HG03457 (cell line): ENCODE measurements around the gene HOPX.
"Not testable (repeated sequence)": the region's sequence is repeated elsewhere in the genome, so short reads cannot be mapped to it uniquely, and the experiment has no call there.

Experiments
- ATAC-seq: cut with Tn5 transposase; IDR thresholded peaks from one replicate; pipeline ENCODE4 v1.9.1; 2021; ENCODE audit warnings: moderate number of reproducible peaks; ENCODE audit not compliant: unreplicated experiment

The HOPX gene

DNA sequence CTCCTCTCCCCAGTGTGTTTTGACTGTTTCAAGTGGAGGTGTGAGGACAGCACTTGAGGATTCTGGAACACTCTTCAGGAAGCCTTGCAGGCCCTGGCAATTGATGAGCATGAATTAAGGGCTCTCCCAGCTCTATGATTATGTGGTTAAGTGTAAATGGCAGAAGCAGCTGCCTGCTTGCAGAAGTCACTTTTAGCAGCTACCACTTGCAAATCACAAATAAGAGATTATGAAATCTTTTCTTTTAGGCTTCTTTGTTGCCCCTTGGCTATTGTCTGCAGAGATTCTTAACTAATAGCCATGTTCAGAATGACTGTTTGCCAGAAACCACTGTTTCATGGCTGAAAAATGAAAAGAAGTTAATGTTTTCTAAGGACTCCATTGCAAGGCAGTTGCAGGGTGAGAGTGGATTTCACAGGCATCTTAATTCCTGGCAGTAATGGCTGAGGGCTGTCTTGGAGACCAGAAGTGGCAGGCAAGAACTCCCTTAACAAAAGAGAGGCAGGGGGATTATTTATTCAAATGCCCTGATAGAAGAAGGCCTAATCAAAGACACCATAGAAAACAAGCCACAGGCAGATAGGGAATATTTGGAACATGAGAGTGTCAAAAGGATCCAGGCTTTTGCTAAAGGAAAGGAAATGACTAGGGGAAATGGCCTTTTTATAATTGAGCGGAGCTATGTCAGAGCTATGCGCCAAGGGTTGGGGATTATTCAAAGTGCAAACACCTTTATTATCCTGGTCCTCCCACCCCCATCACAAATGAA is 8.3 kb upstream of the HOPX start:
- no peak for ATAC-seq

DNA sequence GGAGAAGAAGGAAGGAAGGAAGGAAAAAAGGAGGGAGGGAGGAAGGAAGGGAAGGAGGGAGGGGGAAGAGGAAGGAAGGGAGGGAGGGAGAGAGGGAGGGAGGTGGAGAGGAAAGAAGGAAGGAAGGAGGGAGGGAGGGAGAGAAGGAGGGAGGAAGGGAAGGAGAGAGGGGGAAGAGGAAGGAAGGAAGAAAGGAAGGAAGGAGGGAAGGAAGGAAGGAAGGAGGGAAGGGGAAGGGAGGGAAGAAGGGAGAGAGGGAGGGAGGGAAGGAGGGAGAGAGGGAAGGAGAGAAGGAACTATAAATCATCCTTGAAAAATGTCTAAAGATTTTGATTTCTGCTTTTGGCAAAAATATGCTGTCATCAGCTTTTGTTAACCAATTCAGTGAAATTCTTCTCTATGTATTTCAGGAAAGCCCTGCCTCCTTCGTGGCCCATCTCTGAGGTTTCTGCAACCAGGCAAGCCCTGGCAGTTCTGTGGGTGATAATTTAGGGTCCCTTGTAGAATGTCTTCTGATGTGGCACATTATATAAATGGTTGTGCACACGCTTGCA is 7.1 kb upstream of the HOPX start:
- no peak for ATAC-seq

DNA sequence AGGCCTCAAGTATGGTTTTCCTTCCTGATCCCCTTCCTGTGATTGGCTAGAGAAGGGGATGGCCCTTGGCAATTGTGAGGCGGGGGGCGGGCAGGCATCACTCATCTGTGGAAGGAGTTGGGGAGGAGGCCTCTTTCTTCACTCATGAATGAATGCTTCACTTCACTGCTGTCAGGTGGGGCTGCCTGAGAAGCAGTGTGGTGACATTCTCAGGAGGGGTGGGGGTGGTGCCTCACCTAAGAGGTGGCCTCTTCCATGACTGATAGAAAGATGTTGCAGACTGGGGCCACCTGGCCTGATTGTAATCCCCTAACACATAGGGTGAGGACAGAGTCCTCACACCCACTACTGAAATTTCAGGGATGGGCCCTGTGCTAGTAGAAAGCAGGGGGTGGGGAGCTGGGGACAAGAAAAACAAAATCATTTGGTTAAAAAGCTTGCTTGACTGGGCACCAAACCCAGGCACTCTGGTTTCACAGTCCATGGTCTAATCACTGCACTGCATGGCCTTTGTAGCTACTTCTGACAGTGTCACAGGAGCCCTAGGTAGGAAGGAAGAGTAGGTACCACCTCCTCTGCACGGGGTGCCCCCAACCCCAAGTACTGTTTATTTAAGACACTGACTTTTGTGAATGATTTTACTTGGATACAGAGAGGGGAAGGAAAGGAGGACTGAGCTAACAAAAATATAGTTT is 5.6 kb upstream of the HOPX start:
- ATAC-seq, result no peak

DNA sequence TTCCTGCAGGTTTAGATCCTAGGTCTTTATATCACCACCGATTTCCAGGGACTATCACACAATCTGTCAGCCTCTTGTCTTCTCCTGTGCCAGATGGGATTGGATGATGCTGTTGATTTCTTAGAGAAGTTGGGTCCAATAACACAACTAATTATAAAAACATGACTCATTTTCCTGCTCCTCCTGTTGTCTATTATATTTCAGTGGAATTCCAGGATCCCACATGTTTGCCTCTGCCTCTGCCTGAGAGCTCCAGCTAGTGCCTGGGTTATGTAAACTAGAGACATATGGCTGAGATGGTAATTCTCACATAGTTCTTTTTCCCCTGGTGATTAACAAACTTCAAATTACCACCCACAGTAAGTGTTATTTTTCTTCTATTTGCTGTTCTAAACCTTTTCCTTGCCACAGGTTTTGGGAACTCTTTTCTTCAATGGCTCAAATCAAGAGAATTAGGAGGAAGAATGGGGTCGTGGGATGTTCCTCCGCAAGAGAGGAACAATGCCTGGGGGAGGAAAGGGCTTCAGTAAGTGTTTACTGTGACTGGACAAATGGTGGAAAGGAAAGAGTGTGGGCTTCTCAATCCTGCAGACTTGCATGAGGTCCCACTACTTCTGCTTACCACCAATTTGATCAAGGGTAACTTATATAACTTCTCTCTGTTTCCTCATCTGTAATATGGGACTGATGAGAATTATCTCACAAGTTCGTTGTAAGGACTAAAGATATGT is 3.4 kb upstream of the HOPX start:
- no peak for ATAC-seq

DNA sequence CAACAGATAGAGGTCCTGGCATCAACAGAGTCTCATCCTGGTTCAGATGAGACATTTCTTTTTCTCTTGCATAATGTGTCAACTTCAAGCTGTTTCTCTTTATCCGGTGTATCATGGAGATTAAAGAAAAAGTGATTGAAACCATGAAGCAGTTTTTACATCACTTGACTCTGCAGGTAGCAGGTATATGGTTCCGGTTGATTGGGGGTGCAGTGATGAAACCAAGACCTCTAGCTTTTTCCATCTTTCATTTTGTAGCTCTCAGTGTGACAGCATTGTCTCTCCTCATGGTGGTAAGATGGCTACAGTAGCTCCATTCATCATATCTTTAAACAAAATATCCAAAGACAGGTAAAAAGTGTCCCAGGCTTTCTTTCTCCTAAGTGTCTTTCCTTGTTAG is 2.4 kb upstream of the HOPX start:
- no peak for ATAC-seq

DNA sequence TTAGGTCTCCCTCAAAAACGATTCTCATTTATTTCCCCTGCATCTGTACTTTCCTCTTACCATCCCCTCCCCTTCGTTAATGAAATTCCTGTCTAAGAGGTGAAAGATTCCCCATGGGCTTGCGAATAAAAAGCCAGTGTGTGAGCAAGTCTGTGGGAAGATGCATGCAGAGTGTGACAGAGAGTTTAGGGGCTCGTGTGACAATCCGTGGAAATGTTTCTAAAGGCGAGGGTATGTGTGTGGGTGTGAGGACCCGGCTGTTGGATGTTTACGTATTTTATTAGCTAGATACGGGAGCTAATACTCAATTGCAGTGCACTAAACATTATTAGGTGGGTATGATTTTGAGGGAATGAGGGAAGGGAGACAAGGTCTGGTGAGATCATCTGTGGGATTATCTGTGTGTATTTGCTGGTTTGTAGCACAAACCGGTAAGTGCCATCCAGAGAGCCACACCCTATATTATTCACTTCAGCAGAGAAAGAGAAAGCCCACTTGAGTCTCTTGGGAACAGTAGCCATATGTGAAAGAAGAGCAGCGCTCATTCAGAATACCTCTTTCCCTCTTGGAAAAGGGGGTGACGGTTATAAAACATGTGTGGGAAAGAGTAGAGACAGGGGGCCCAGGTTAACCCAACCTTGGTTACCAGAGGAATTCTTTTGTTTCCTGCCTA is 893 bp upstream of the HOPX start:
- ATAC-seq, result no peak

DNA sequence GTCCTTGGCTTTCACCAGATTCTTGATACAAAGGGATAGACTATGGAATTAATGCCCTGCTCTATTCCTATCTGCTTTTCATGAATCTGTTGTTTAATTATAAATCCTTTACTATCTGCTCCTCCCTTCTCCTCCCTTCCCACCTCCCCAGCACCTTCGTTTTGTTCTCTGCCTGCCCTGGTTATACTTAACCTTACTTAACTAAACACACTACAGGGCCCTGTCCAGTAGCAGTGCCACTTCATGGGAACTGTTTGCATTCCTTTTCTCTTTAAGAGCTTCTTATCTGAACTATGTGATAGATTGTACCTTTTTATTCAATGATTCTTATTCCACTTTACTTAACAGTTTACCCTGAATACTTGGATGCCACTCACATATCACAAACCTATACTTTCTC is 830 bp downstream of the HOPX start:
- ATAC-seq, result no peak

DNA sequence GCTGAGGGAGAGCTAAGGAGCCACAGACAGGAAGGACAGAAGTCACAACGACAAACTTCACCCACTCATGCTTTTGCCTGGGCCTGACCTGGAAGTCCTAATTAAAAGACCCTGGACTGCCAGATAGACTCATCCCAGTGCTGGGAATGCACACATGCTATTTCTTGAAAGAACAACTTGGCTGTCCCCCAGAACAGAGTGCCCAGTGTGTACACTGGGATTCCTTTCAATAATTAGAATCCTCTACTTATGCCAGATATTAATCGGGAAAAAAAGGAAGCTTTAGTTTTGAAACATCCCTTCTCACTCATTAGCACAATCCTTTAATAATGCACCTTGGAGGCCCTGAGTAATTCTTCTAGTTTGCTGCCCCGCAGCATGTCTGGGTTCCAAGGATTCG is 3.4 kb downstream of the HOPX start:
- no peak for ATAC-seq

DNA sequence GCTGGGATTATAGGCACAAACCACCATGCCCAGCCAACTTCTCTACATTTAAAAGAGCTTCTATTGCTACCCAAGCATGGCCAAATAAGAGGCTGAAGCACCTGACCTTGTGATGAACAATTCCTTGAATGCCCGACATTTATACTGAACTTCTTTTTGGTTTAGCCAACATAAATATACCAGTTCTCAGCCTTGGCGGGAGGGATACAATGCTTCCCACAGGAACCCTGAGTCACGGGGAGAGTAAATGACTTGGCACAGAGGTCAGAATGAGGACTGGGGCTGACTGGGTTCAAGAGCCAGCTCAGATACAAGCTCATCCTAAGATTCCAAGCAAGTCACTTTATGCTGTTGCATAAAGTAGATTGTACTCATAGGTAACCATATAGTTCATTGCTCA is 6.1 kb downstream of the HOPX start:
- no peak for ATAC-seq

DNA sequence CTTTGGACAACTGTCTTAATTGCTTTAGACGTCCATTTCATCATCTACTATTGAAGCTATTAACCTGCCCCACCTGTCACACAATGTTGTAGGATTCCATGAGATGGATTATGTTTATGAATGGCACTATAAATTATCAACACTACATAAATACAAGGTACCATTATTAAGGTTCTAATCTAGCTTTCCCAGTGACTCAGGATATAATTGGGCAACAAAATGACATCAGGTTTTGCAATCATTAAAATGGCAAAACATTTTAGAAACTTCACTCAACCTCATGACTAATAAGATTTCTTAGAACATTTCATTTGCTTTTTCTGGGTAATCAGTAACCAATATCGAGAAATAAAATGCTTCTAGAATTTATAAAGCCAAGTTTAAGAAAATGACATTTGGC is 9.2 kb downstream of the HOPX start:
- no peak for ATAC-seq

DNA sequence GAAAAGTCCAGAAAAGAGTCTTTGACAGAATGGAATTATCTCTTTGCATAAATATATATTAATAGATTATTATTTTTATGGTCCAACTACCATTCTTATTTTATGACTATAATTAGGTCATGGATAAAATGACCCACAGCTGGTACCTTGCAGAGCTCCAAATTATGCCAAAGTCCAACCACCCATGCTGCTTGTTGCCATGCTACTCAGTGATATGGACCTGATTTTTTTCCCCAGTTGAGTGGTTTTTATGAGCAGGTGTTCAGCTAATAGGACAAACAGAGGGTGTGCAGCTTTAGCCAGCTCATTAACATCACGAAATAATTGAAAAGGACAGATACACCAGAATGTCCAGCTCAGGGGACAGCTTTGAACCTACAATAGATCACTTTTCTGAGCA is 9.7 kb downstream of the HOPX start:
- no peak for ATAC-seq

DNA sequence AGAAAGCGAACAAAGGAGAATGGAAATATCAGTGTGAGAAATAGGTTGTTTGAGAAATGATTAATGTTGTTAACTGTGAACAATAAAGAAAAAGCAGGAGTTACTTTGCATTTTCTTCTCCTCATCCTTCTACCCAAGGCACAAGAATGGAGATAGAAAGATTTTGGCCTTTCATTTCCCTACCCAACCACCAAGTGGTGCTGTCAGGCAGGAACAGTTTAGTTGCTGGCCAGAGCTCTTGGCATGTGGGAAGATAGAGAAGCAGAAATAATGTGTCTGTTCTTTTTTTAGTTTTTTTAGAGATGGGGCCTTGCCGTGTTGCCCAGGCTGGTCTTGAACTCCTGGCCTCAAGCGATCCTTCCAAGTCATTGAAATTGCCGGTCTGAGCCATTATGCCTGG is 12.8 kb downstream of the HOPX start:
- ATAC-seq, result no peak

DNA sequence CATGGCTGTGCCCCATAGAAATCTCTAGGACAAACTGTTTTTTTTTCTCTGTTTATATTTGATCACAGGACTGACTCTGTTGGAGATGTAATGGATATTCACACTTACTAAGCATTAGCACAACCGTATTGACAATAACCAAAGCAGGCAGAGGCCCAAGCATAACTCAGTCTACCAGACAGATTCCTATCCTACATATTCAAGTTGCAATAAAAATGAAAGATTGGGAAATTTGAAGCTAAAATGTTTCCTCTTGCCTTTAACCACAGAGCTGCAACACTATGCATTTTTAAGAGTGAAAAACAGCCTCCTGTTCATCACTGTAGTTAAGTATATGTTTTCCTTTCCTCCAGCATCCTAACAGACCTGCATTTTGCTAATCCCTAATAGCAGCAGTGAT is 13.7 kb downstream of the HOPX start:
- ATAC-seq, result not testable (repeated sequence)

DNA sequence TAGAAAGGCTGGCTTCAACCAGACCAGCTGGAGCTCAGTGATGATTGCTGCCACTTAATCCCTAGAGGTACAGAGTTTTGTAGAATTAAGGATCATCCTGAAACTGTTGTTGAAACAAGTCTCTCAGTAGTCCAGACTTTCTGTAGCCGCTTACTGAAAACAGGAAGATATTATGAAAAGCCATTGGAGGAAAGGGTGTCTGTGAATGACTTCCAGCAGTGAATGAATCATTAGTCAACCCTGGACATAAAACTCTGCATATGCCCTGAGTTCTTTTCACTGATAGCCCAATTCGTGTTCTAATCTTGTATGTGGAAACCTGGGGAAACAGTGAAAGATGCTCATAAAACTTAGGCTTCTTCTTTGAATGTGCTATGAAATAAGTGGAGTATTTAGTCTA is 14.8 kb downstream of the HOPX start:
- no peak for ATAC-seq

DNA sequence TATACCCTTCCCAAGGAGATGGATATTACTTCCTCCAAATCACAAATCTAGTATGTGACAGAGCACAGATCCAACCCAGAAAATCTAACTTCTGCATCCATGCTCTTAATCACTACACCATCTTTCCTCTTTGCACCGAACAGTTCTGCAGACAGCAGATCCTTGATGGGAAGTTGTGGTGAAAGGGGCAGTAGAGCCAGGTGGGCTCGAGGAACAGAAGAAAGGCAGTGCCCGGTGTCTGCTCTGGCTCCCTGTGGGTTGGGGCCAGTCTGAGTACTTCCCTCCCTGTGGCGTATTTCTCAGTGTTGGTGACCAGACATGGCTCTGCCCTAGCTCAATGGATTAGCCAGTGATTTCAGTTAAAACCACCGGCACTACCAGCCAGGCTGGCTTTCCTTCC is 15.3 kb downstream of the HOPX start:
- no peak for ATAC-seq

DNA sequence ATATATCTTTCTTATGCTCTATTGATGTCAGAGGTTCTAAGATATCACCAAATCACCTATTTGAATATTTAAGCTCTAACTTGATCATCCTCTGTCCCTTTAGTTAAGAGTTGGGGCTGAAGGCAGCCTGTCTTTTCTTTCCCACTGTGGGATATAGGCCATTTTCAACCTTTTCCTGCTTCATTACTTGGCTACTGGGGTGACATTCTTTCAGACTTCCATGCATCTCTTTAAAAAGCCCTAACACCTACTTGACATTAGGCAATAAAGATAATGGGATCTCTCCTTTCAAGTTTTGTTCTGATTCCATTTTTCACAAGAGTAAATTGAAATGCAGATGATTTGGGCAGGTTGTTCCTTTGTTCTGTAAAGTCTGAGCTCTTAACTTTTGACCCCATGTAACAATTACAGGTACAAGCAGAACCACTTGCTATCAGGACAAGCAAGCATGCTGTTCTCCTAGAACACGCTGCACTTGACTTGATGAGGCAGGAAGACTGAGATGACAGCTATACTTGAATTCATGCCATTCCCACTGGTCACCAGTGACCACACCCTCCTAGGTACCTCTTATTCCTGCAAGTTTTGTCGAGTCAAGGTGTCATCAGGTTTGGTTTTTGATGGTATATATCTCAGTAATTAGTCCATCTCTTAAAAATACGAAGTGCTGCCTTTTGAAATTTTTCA is 18.2 kb downstream of the HOPX start:
- no peak for ATAC-seq

DNA sequence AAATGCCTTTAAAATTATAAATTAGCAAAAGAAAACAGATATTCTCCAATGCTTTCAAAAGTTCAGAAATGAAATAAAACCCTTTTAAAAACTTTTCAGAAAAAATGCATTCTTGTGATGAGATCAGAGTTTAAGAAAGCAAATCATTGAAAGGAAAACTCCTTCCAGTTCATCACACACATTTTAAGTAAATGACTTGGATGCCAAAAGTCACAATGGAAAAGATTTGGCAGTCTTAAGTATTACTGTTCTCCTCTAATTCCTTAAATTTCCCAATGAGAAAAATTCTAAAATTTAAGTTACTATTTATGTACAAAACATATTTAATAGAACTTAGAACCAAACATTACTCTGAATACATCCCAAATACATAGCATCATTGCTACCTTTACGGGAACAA is 21.1 kb downstream of the HOPX start:
- no peak for ATAC-seq

DNA sequence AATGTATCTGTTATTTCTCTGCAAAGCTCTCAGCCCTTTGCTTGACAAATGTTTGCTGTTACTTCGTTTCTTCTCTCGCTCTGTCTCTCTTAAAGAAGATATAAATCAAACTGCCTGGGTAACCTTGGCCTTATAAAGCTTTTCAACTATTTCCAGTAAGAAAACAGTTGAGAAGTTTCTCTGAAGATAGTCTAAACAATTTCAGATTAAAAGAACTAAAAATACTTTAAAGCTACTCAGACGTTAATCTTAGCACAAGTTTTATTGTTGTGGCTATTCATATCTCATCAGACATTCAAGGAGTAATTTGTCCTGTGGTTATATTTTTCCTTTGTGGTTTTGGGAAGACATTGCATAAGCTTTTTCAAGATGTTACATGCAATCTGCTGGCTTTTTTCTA is 22.6 kb downstream of the HOPX start:
- ATAC-seq, result no peak

DNA sequence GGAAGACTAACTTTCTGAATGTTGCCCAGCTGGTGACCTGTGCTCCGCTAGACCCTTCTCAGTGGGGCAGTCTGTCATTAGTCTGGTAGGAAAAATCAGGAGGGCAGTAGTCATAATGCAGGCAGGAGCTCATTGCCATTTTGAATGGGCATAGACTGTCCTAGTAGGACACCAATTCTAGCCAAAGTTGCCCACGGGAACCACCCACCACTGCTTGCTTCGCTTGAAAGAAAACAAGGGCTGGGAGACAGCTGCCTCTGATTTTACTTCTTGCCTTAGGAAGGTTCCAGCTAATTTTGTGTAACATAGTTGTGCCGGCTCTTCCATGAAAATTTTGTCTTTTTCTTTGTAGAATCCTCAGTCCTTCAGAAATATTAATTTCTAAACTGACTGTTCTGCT is 23.3 kb downstream of the HOPX start:
- no peak for ATAC-seq

DNA sequence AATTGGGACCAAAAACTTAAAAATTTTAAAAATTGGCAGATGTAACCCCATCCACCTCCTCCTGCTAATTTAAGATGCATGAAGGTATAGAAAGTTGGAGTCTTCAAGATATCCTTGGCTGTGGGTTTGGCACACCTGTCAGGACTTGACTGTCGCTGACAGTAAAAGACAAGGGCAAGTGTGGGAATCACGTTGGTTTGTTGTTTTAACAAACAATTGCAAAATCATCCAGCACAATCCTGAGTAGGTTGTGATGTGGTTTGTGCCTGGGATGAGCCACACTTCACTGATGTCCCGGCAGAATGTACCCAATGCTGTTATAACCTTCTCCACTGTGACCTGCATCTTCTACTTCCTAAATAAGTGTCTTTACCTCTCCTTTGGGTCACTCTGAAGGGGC is 24.0 kb downstream of the HOPX start:
- no peak for ATAC-seq

DNA sequence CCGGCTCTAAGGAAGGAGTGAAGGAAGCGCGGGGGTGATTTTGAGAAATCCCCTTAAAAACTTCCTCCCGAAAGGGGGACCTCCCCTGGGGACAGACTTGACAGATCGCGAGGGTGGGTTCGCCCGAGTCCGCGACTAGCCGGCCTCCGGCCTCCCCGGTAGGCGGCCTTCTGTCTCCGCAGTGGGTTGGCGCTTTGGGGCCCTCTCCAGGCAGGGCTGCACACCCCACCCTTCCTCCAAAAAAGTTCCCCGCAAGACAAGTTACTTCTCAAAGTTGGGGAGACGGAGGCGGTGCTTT is 24.8 kb downstream of the HOPX start:
- ATAC-seq, result no peak
